Adrenal gland (tissue), 5 donors: ENCODE data around the gene CFTR.

ENCODE experiments used
- CTCF ChIP-seq, 6 experiments: fragments of 450-650 bp in 4 of 6; fragments of 200-600 bp in 2 of 6; sonication (generic) in 1 of 6; IDR thresholded peaks; 1 replicate in 5 of 6; 2 replicates in 1 of 6; pipeline versions ENCODE4 v1.5.1 to v1.8.0; 2016 to 2021; ENCODE audit warnings: antibody characterized with exemption in 6 of 6, mild to moderate bottlenecking in 2 of 6, moderate library complexity in 1 of 6
- POLR2A ChIP-seq, 2 donors: fragments of 450-650 bp; IDR thresholded peaks; one replicate each; pipeline ENCODE4 v1.6.1; 2017; ENCODE audit warnings: antibody characterized with exemption in 2 of 2, mild to moderate bottlenecking in 2 of 2, moderate library complexity in 1 of 2
- donor health status: DM: no; HTN: no; CAD: no.

- no peak for TF ChIP-seq POLR2A (IDR thresholded peaks at IDR 0.05)
- no peak for TF ChIP-seq CTCF (IDR thresholded peaks at IDR 0.05)
Measured at GRCh38 chr7:117489016-117489415, 9.2 kb downstream of the CFTR start.
